T-cell (primary cell): Measurements from ENCODE around the gene OTOG. TPM values are rescaled to one million over a fixed set of nuclear protein-coding genes. Genes with fewer than 3 reads are reported as not detected.

ENCODE experiments used
- ATAC-seq, 4 experiments: fragments of 200-7000 bp in 3 of 4; fragments of 150-1000 bp in 1 of 4; cut with Tn5 transposase; replicated peaks in 1 of 4; 1 replicate in 3 of 4; 2 replicates in 1 of 4; pipeline ENCODE4 v1.10.0; 2021; ENCODE audit warnings: moderate library complexity in 3 of 4, mild to moderate bottlenecking in 2 of 4, moderate number of reproducible peaks in 1 of 4
- CTCF ChIA-PET, 2 donors: fragments of 300-600 bp; sonication (Branson Sonifier 250); formaldehyde crosslinking; loops; one replicate each; lab custom pipeline; 2022; ENCODE audit warnings: antibody characterized with exemption in 2 of 2; lab: Charles Lee
- POLR2A ChIA-PET, 2 donors: fragments of 300-600 bp; sonication (Branson Sonifier 250); formaldehyde crosslinking; loops; one replicate each; lab custom pipeline; 2022; ENCODE audit warnings: antibody characterized with exemption in 2 of 2; lab: Charles Lee
- DNase-seq, 35 experiments: peaks; one replicate each; pipeline versions ENCODE4 v3.0.0 to v3.0.0-alpha.2; 2013 to 2023
- H3K27ac ChIP-seq: one replicate; pipeline ENCODE4 v1.5.1; 2013; ENCODE audit warnings: low read length
- H3K27me3 ChIP-seq, 2 experiments: replicated peaks in 1 of 2; 1 replicate in 1 of 2; 2 replicates in 1 of 2; pipeline versions ENCODE4 v1.6.1 to v1.7.0; 2013; ENCODE audit warnings: low read length in 1 of 2, mixed read lengths in 1 of 2; ENCODE audit not compliant: control insufficient read depth in 2 of 2, insufficient read depth in 2 of 2; ENCODE audit errors: extremely low read depth in 1 of 2
- H3K36me3 ChIP-seq, 2 donors: 1 replicate in 1 of 2; 2 replicates in 1 of 2; pipeline versions ENCODE4 v1.6.1 to v1.7.0; 2013; ENCODE audit warnings: low read length in 1 of 2; ENCODE audit not compliant: control insufficient read depth in 2 of 2, insufficient read depth in 1 of 2; ENCODE audit errors: extremely low read depth in 1 of 2
- H3K4me1 ChIP-seq, 2 experiments: 1 replicate in 1 of 2; 2 replicates in 1 of 2; pipeline versions ENCODE4 v1.6.1 to v1.7.0; 2013; ENCODE audit warnings: low read length in 2 of 2, mixed read lengths in 1 of 2; ENCODE audit not compliant: insufficient read depth in 2 of 2, control insufficient read depth in 1 of 2; ENCODE audit errors: extremely low read depth in 1 of 2
- H3K4me3 ChIP-seq, 2 donors: 1 replicate in 1 of 2; 2 replicates in 1 of 2; pipeline versions ENCODE4 v1.5.1 to v1.7.0; 2013; ENCODE audit warnings: mild to moderate bottlenecking in 2 of 2, low read length in 1 of 2, moderate library complexity in 1 of 2; ENCODE audit not compliant: control insufficient read depth in 1 of 2; ENCODE audit errors: extremely low read depth in 1 of 2
- H3K9me3 ChIP-seq: 2 replicates; pipeline ENCODE4 v1.7.0; 2013
- H3K27ac Mint-ChIP-seq, 2 donors: one replicate each; pipeline ENCODE4 v1.8.0; 2020 to 2021; ENCODE audit warnings: mild to moderate bottlenecking in 2 of 2, mixed read lengths in 2 of 2
- H3K27me3 Mint-ChIP-seq, 2 donors: one replicate each; pipeline ENCODE4 v1.8.0; 2021 to 2022; ENCODE audit warnings: mixed read lengths in 2 of 2
- H3K36me3 Mint-ChIP-seq: one replicate; pipeline ENCODE4 v1.8.0; 2021; ENCODE audit warnings: mixed read lengths
- H3K4me1 Mint-ChIP-seq, 3 donors: one replicate each; pipeline ENCODE4 v1.8.0; 2020 to 2022; ENCODE audit warnings: mixed read lengths in 3 of 3, mild to moderate bottlenecking in 1 of 3
- H3K4me3 Mint-ChIP-seq, 3 donors: one replicate each; pipeline ENCODE4 v1.8.0; 2020 to 2022; ENCODE audit warnings: mild to moderate bottlenecking in 3 of 3, mixed read lengths in 3 of 3, moderate library complexity in 3 of 3
- H3K9me3 Mint-ChIP-seq, 3 donors: one replicate each; pipeline ENCODE4 v1.8.0; 2020 to 2022; ENCODE audit warnings: mixed read lengths in 3 of 3
- WGBS: methylation state at CpG from one replicate; pipeline ENCODE4 v1.1.5; 2013; ENCODE audit warnings: missing lambda C conversion rate; ENCODE audit not compliant: insufficient coverage; 5-methylcytosine and 5-hydroxymethylcytosine counted together
- total RNA-seq, 35 experiments: library from RNA in 6 of 35; stranded (reverse) in 6 of 35; fragments of 120-200 nt in 1 of 35; gene quantifications; one replicate each; pipeline versions ENCODE4 v1.2.1 to v1.2.4 and lab custom pipeline; 2013 to 2026

OTOG gene
- total RNA-seq, 5 donors from 2014 or later (not counting 1 experiment from before 2014, with no cell fraction given): not detected

DNA sequence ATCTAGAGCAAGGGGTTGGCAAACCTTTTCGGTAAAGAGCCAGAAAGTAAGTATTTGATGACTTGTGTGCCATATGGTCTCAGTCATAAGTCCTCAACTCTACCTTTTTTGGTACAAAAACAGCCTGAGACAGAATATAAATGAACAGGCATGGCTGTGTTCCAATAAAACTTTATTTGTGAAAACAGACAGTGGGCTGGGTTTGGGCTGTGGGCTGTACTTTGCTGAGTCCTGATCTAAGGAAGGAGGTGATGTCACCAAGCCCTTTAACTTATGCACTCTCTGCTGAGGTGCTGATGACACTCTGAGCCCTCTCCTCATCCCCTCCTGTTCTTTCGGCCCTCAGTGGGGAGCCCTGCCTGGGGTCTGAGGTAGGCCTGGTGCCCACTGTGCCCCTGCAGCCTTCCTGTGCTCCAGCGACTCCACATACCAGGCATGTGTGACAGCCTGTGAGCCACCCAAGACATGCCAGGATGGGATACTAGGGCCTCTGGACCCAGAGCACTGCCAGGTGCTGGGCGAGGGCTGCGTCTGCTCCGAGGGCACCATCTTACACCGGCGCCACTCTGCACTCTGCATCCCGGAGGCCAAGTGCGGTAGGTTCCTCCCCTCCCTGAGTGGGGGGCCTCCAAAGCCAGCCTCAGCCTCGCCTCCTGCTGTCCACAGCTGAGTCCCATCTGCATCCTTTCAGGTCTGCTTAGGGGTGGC is 86.4 kb downstream of the OTOG start:
- Mint-ChIP-seq H3K27me3 (peaks cover 16 to 21% of the 10 kb centered on the region in 2 donors), H3K4me1 (no peaks in the 10 kb centered on the region), H3K9me3 (no peaks in the 10 kb centered on the region), H3K4me3 (no peak overlapping the region), H3K36me3 (no peaks in the 10 kb centered on the region), H3K27ac (no peak overlapping the region)
- H3K4me3 ChIP-seq: no peak overlapping the region
- peaks cover 0 to 35% of the 10 kb centered on the region in 2 experiments for H3K27me3 ChIP-seq
- H3K27ac ChIP-seq: no peak overlapping the region
- H3K4me1 ChIP-seq: no peaks in the 10 kb centered on the region
- H3K9me3 ChIP-seq: no peaks in the 10 kb centered on the region
- ChIA-PET POLR2A (no interaction called here), CTCF (no interaction called here)
- no peak for ATAC-seq
- WGBS: 90% methylated on average over 9 of the region's 11 CpGs
- DNase-seq: no peak
- no peaks in the 10 kb centered on the region for H3K36me3 ChIP-seq

DNA sequence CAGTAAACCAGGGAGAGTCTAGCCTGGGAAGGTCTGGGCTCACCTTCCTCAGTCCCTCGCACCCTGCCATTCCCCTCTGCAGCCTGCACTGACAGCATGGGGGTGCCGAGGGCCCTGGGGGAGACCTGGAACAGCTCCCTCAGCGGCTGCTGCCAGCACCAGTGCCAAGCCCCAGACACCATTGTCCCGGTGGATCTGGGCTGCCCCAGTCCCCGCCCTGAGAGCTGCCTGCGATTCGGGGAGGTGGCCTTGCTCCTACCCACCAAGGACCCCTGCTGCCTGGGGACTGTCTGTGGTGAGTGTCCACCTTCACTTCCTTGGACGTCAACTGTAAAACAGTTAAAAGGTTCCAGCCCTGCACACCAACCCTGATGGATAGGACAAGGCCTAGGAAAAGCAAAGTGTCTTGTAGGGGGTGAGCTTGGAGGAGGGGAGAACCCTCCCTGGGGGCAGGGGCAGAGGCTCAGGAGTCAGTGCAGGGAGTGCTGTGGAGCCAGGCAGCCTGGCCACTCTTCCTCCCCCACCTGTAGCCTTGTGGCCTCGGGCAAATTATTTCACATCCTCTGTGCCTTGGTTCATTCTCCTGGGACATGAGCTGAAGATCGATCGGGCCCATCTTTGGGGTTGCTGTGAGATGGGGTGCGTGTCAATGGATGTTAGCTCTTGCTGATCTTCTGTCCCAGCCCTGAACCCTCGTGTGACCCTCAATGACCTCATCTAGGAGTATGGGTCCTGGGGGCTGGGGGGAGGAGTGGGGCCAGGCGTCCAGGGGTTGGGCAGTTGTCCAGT is 87.1 kb downstream of the OTOG start:
- Histone ChIP-seq H3K27ac (no peak overlapping the region), H3K4me3 (no peak overlapping the region), H3K4me1 (no peaks in the 10 kb centered on the region), H3K36me3 (no peaks in the 10 kb centered on the region), H3K27me3 (peaks cover 0 to 28% of the 10 kb centered on the region in 2 experiments), H3K9me3 (no peaks in the 10 kb centered on the region)
- WGBS: 79% methylated on average over 8 of the region's 14 CpGs
- CTCF ChIA-PET: no interaction called here
- DNase-seq (no peak), ATAC-seq (no peak)
- POLR2A ChIA-PET: no interaction called here
- Mint-ChIP-seq H3K27me3 (peaks cover 8 to 14% of the 10 kb centered on the region in 2 donors), H3K27ac (no peak overlapping the region), H3K4me1 (no peaks in the 10 kb centered on the region), H3K9me3 (no peaks in the 10 kb centered on the region), H3K4me3 (no peak overlapping the region), H3K36me3 (no peaks in the 10 kb centered on the region)

DNA sequence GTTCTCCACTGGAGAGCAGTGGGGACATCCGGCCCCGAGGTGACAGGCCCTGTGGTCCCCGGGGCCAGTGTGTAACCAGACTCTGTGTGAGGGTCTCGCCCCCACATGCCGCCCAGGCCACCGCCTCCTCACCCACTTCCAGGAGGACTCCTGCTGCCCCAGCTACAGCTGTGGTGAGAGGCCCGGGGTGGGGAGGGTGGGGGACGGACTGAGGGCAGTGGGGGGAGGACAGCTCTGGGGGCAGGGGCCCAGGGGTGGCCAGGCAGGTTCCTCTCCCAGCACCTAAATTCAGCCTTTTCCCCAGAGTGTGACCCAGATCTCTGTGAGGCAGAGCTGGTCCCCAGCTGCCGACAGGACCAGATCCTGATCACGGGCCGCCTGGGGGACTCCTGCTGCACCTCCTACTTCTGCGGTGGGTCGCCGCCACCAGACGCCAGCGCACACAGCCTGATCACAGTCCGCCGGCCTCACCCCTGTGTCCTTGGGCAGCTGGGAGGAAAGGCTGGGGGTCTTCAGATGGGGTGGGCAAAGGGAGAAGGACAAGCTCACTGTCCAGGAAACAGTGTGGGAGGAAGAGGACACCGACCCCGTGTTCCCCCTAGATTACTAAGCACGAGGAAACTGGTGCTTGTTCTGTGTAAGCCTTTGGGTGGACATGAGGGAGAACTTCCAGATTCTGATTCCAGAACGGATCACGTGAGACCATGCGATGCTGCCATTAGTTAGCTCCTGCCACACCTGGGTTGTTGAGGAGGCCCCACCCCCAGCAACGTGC is 87.9 kb downstream of the OTOG start:
- CTCF ChIA-PET: no interaction called here
- Histone ChIP-seq H3K9me3 (no peaks in the 10 kb centered on the region), H3K27ac (no peak overlapping the region), H3K27me3 (peaks cover 0 to 26% of the 10 kb centered on the region in 2 experiments), H3K4me3 (no peak overlapping the region), H3K36me3 (no peaks in the 10 kb centered on the region), H3K4me1 (no peaks in the 10 kb centered on the region)
- Mint-ChIP-seq H3K4me1 (no peaks in the 10 kb centered on the region), H3K27me3 (peaks cover 7 to 11% of the 10 kb centered on the region in 2 donors), H3K4me3 (no peak overlapping the region), H3K9me3 (no peaks in the 10 kb centered on the region), H3K27ac (no peak overlapping the region), H3K36me3 (no peaks in the 10 kb centered on the region)
- DNase-seq (no peak), ATAC-seq (no peak)
- POLR2A ChIA-PET: no interaction called here
- 78% methylated on average over 19 of the region's 25 CpGs for WGBS

DNA sequence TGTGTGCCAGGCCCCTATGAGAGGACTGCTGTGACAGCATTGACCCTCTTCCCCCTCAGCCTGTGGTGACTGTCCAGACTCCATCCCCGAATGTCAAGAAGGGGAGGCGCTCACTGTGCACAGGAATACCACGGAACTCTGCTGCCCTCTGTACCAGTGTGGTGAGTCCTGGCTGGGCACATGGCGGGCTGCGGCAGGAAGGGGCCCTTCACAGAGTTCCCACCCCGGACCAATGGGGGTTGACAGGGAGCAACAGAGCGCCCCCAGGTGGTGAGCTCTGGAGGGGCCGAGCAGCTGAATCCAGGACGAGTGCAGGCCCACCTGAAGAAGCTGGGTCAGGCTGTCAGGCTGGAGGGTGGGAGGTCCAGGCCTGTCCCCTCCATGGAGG is 88.5 kb downstream of the OTOG start:
- DNase-seq: no peak
- Mint-ChIP-seq H3K4me3 (no peak overlapping the region), H3K4me1 (no peaks in the 10 kb centered on the region), H3K9me3 (no peaks in the 10 kb centered on the region), H3K36me3 (no peaks in the 10 kb centered on the region), H3K27me3 (peaks cover 4 to 8% of the 10 kb centered on the region in 2 donors), H3K27ac (no peak overlapping the region)
- H3K36me3 ChIP-seq: no peaks in the 10 kb centered on the region
- no peak for ATAC-seq
- H3K27ac ChIP-seq: no peak overlapping the region
- 90% methylated on average over 6 of the region's 9 CpGs for WGBS
- no peaks in the 10 kb centered on the region for H3K9me3 ChIP-seq
- no peak overlapping the region for H3K4me3 ChIP-seq
- ChIA-PET POLR2A (no interaction called here), CTCF (no interaction called here)
- H3K27me3 ChIP-seq: peaks cover 0 to 28% of the 10 kb centered on the region in 2 experiments
- H3K4me1 ChIP-seq: no peaks in the 10 kb centered on the region

DNA sequence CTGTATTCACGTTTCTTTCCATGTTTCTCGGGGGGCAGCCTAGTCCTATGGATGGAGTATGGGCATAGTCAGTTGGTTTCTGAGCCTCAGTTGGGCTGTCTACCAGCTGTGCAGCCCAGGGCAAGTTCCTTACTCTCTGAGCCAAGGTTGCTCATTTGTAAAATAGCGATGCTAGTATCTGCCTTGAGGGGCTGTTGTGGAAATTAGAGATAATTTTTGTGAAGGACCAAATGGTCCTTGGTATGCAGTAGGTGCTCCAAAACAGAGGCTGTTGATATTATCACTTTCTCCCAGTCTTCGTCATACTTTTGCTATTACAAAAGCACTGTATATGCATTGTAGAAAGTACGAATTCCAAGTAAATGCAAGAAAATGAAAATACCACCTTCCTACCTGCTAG is 89.7 kb downstream of the OTOG start:
- H3K27me3 ChIP-seq: peaks cover 0 to 29% of the 10 kb centered on the region in 2 experiments
- ChIA-PET CTCF (interaction anchor here in 1 of 2 donors (0.5 kb wide), 1 partner anchor 554 kb away, joined by 3 read pairs; no protein-coding TSS in a partner anchor), POLR2A (no interaction called here)
- no peaks in the 10 kb centered on the region for H3K9me3 ChIP-seq
- Mint-ChIP-seq H3K27me3 (peaks cover 4 to 8% of the 10 kb centered on the region in 2 donors), H3K9me3 (no peaks in the 10 kb centered on the region), H3K4me3 (no peak overlapping the region), H3K4me1 (no peaks in the 10 kb centered on the region), H3K36me3 (no peaks in the 10 kb centered on the region), H3K27ac (no peak overlapping the region)
- ATAC-seq (no peak), DNase-seq (no peak)
- no CpG with 5 or more reads among the region's 5 CpGs for WGBS
- no peak overlapping the region for H3K27ac ChIP-seq
- H3K4me1 ChIP-seq: no peaks in the 10 kb centered on the region
- H3K4me3 ChIP-seq: no peak overlapping the region
- no peaks in the 10 kb centered on the region for H3K36me3 ChIP-seq

DNA sequence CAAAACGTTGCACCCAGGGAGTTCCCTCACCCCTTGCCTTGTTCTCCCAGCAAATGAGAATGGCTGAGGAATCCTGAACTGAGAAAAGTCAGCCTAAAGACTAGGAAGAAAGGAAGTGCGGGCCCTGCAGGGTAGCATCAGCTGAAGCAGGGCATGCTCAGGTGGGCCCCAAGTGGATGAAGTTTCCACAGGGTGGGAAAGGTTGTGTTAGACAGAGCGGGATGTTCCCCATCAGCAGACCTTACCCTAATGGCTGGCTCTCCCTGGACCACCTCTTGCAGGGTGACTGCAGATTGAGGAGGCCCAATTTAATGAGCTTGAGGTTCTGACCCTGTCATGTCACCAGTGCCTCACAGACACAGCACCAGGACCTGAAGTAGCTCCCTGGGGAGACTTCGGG is 90.8 kb downstream of the OTOG start:
- H3K27me3 ChIP-seq: peaks cover 0 to 35% of the 10 kb centered on the region in 2 experiments
- H3K9me3 ChIP-seq: no peaks in the 10 kb centered on the region
- Mint-ChIP-seq H3K36me3 (no peaks in the 10 kb centered on the region), H3K27ac (no peak overlapping the region), H3K27me3 (peaks cover 4 to 8% of the 10 kb centered on the region in 2 donors), H3K4me1 (no peaks in the 10 kb centered on the region), H3K4me3 (no peak overlapping the region), H3K9me3 (no peaks in the 10 kb centered on the region)
- CTCF ChIA-PET: no interaction called here
- no peaks in the 10 kb centered on the region for H3K4me1 ChIP-seq
- no peak for ATAC-seq
- no peaks in the 10 kb centered on the region for H3K36me3 ChIP-seq
- no peak overlapping the region for H3K4me3 ChIP-seq
- 100% methylated on average over 1 of the region's 4 CpGs for WGBS
- POLR2A ChIA-PET: no interaction called here
- DNase-seq: no peak
- no peak overlapping the region for H3K27ac ChIP-seq
